ENCODE results near the gene HOXC13.

HOXC13 gene

GRCh38 chr12:53995378-53996239 is 57.0 kb downstream of the HOXC13 start:
- peak; percentile 81 for DNase-seq (ENCODE audit: low spot score)
